ENCODE data around the gene TAAR5. TPM values are rescaled to one million over a fixed set of nuclear protein-coding genes. Genes with fewer than 3 reads are reported as not detected.

TAAR5 gene
- total and polyA plus RNA-seq, 2 of the 8 experiments (the other 6 are each of a cell fraction or from before 2014, with no cell fraction given) = not detected

GRCh38 chr6:132596201-132596600 is 6.7 kb upstream of the TAAR5 start:
- TF ChIP-seq JUN (IDR thresholded peaks at IDR 0.05; ENCODE audit: low read depth, low read length) (no peak), CEBPB (IDR thresholded peaks at IDR 0.05; ENCODE audit: low read depth, low read length) (no peak), NRF1 (IDR thresholded peaks at IDR 0.05; ENCODE audit: low read depth, low read length) (no peak), SIX5 (IDR thresholded peaks at IDR 0.05; ENCODE audit: low read depth, low read length) (no peak), EZH2 (IDR thresholded peaks at IDR 0.05; ENCODE audit: low read depth, low read length, severe bottlenecking) (no peak), KDM5A (IDR thresholded peaks at IDR 0.05; ENCODE audit: low read length) (no peak), RAD21 (IDR thresholded peaks at IDR 0.05 in 1 of 2, conservative IDR thresholded peaks at IDR 0.05 in 1 of 2; ENCODE audit: low read depth in 2 of 2, low read length in 2 of 2) (no peak), CTBP2 (IDR thresholded peaks at IDR 0.05; ENCODE audit: borderline replicate concordance, insufficient read depth, insufficient read length, low read length) (no peak)
- TF ChIP-seq, protein P1, sequence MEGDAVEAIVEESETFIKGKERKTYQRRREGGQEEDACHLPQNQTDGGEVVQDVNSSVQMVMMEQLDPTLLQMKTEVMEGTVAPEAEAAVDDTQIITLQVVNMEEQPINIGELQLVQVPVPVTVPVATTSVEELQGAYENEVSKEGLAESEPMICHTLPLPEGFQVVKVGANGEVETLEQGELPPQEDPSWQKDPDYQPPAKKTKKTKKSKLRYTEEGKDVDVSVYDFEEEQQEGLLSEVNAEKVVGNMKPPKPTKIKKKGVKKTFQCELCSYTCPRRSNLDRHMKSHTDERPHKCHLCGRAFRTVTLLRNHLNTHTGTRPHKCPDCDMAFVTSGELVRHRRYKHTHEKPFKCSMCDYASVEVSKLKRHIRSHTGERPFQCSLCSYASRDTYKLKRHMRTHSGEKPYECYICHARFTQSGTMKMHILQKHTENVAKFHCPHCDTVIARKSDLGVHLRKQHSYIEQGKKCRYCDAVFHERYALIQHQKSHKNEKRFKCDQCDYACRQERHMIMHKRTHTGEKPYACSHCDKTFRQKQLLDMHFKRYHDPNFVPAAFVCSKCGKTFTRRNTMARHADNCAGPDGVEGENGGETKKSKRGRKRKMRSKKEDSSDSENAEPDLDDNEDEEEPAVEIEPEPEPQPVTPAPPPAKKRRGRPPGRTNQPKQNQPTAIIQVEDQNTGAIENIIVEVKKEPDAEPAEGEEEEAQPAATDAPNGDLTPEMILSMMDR (IDR thresholded peaks at IDR 0.05; ENCODE audit: control extremely low read depth in 1 of 3, insufficient read depth in 1 of 3, low read depth in 1 of 3, low read length in 3 of 3) = no peak
- Histone ChIP-seq H3K4me1 (replicated peaks in 1 of 4; ENCODE audit: control insufficient read depth in 3 of 4, insufficient read depth in 4 of 4, low read length in 3 of 4) (no peaks in the 10 kb centered on the region), H4K20me1 (replicated peaks in 1 of 2; ENCODE audit: control insufficient read depth in 1 of 2, insufficient read depth in 2 of 2, low read length in 2 of 2) (no peaks in the 10 kb centered on the region), H4K5ac (ENCODE audit: insufficient read length, low read depth, low read length) (no peak overlapping the region), H3K14ac (ENCODE audit: insufficient read length) (no peak overlapping the region), H3K27me3 (replicated peaks in 1 of 4; ENCODE audit: control insufficient read depth in 3 of 4, extremely low read depth in 1 of 4, insufficient read depth in 3 of 4, low read length in 3 of 4) (no peaks in the 10 kb centered on the region), H3K4me2 (ENCODE audit: insufficient read depth in 1 of 2, low read depth in 2 of 2, low read length in 2 of 2) (no peak overlapping the region), H3K4me3 (ENCODE audit: extremely low read depth in 1 of 4, insufficient read depth in 2 of 4, low read depth in 3 of 4, low read length in 4 of 4) (no peak overlapping the region), H2AFZ (ENCODE audit: low read length) (no peak overlapping the region), H3K23me2 (ENCODE audit: low read depth, low read length) (peaks cover 3% of the 10 kb centered on the region; the same call in 1 of the 2 replicates), H2BK120ac (replicated peaks; ENCODE audit: low read depth, low read length) (no peak overlapping the region), H4K91ac (replicated peaks; ENCODE audit: insufficient read length, low read length) (no peak overlapping the region), H2BK12ac (ENCODE audit: low read depth, low read length) (no peak overlapping the region), H2BK5ac (ENCODE audit: low read depth, low read length) (no peak overlapping the region), H3K4ac (replicated peaks; ENCODE audit: insufficient read length, low read depth, low read length) (no peak overlapping the region), H2BK15ac (ENCODE audit: low read length) (no peak overlapping the region), H3K36me3 (ENCODE audit: control insufficient read depth in 2 of 4, insufficient read depth in 4 of 4, low read length in 3 of 4) (no peaks in the 10 kb centered on the region), H4K8ac (ENCODE audit: extremely low read depth, insufficient read depth, low read length) (no peak overlapping the region), H3K18ac (ENCODE audit: extremely low read depth, low read length) (no peak overlapping the region), H3K56ac (replicated peaks; ENCODE audit: insufficient read length, low read depth, low read length) (no peak overlapping the region), H3K27ac (ENCODE audit: low read depth, low read length) (no peak overlapping the region), H2AK5ac (ENCODE audit: low read depth, low read length) (no peak overlapping the region), H3K79me2 (ENCODE audit: control insufficient read depth in 1 of 2, insufficient read depth in 2 of 2, low read length in 2 of 2) (no peaks in the 10 kb centered on the region), H2BK20ac (ENCODE audit: low read length) (no peak overlapping the region), H3K23ac (ENCODE audit: insufficient read length) (no peak overlapping the region), H3K79me1 (ENCODE audit: low read depth, low read length) (no peaks in the 10 kb centered on the region), H3K9ac (replicated peaks in 1 of 4; ENCODE audit: extremely low read depth in 1 of 4, low read depth in 3 of 4, low read length in 3 of 4) (no peak overlapping the region), H3K9me3 (ENCODE audit: insufficient read depth in 2 of 2, low read depth in 1 of 2, low read length in 1 of 2) (no peaks in the 10 kb centered on the region)
- CTCF ChIA-PET (ENCODE audit: partially characterized antibody) = interaction anchor here (0.5 to 2.3 kb wide), 7 partner anchors 9 to 157 kb away, joined by 3 to 10 read pairs (median 5); no protein-coding TSS in a partner anchor
- WGBS, 2 experiments (ENCODE audit: extremely low coverage in 1 of 2, insufficient coverage in 1 of 2, insufficient read length in 1 of 2, insufficient replicate concordance in 2 of 2, low coverage in 1 of 2, low lambda C conversion rate in 2 of 2, missing lambda C conversion rate in 1 of 2) = 85% methylated on average over 6 of the region's 6 CpGs; no CpG with 5 or more reads in 1 of the 2 experiments
- FAIRE-seq = no peak
- no peak for DNase-seq (ENCODE audit: low read depth in 1 of 2, low spot score in 2 of 2)
- POLR2A ChIA-PET (ENCODE audit: partially characterized antibody) = no interaction called here
